Fibroblast of skin of left quadriceps (primary cell): ENCODE data around the gene MADD.
"Not testable (repeated sequence)": the region's sequence is repeated elsewhere in the genome, so short reads cannot be mapped to it uniquely, and the experiment has no call there.

Experiments
- DNase-seq, 2 experiments: peaks; one replicate each; pipeline ENCODE4 v3.0.0-alpha.2; 2013; ENCODE audit warnings: low read depth in 2 of 2

MADD gene

DNA sequence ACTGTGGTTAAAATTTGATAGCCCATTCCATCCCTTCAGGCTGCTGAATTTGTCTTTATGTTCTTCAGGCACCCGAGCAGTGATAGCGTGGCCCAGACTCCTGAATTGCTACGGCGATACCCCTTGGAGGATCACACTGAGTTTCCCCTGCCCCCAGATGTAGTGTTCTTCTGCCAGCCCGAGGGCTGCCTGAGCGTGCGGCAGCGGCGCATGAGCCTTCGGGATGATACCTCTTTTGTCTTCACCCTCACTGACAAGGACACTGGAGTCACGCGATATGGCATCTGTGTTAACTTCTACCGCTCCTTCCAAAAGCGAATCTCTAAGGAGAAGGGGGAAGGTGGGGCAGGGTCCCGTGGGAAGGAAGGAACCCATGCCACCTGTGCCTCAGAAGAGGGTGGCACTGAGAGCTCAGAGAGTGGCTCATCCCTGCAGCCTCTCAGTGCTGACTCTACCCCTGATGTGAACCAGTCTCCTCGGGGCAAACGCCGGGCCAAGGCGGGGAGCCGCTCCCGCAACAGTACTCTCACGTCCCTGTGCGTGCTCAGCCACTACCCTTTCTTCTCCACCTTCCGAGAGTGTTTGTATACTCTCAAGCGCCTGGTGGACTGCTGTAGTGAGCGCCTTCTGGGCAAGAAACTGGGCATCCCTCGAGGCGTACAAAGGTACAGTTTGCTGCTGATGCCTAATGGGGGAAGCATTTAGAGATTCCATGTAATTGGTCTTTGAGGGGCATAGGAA lies 4.7 kb downstream of the MADD start:
- no peak for DNase-seq

DNA sequence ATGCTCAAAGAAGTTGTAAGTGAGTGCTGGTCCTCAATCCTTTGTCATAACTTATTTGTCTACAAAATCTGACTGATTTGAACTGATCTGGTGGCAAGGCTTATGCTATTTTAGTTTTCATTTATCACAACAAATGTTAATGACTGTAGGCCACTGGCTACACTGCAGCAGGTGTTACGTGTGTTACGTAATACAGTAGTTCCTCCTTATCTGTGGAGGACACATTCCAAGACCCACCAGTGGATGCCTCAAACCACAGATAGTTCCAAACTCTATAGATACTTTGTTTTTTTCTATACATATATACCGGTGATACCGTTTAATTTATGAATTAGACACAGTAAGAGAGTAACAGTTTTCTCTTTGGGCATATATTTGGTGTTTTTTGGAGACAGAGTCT lies 7.0 kb downstream of the MADD start:
- DNase-seq = no peak

DNA sequence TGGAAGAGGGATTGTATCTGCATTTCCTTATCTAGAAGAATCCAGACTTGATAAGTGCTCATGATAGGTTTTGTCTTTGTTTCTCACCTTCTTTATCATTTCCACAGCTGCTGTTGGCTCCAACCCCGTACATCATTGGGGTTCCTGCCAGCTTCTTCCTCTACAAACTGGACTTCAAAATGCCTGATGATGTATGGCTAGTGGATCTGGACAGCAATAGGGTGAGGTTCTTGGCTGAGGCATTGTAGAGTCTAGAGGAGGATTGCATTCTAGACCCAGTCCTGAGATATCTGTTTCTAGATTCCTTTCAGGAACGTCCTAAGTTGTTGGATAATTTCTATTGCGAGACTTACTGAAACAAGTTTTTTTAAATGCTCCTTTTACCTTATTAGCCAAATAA lies 8.1 kb downstream of the MADD start:
- no peak for DNase-seq

DNA sequence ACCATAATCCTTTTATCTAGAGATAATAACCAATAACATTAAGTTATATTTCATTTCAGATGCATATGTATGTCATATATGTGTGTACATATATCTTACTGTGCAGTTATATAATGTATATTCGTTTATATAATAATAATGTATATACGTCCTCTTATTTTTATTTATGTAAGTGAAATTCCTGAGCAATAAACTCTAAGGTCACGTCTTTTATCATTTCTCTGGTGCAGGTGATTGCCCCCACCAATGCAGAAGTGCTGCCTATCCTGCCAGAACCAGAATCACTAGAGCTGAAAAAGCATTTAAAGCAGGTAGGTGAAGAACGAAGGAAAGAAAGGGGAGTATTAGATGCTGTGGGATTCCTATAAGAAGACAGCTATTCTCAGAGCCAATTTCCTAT lies 8.8 kb downstream of the MADD start:
- DNase-seq = no peak

DNA sequence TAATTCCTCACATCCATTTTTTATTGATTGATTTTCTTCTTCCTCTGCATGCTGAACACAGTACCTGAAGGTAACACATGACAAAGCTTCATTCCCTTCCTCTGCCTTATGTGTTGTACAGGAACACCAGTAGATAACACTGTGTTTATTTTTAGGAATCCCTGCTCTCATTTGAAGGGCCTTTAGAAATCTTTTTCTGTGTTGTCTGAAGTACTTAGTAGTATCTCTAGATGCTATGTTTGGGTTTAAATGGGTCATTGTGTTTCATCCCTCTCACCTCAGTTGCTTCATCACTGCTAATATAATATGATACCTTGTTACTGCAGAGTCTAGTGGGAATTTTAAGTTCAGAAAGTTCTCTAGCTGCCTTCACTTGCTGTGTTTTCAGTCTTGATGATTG lies 10.2 kb downstream of the MADD start:
- no peak for DNase-seq

DNA sequence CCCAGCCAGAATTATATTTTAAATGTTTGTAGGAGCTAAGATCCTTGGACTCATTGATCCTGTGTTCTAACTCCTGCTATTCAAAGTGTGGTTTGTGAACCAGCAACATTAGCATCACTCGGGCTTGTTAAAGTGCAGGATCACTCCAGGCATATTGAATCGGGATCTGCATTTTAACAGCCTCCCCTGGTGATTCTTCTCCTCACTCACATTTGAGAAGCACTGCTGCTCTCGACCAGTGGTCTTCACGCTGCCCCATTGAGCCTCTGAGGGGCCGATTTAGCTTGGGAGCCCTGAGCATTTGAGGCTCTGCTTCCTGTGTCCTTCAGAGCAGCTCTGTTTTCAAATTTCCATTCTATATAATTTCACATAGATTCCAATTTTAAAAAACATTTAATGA lies 10.9 kb downstream of the MADD start:
- no peak for DNase-seq

DNA sequence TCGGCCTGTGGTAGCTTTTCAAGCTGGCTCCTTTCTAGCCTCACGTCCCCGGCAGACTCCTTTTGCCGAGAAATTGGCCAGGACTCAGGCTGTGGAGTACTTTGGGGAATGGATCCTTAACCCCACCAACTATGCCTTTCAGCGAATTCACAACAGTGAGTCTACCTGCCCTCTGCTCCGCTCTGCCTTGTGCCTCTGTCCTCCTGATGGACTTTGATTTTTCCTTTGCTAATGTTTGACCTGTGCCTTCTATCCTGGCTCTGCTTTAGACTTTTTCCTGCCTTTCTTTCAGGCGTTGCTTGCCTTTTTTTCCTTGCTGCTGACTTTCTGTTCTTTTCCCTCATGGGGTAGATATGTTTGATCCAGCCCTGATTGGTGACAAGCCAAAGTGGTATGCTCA lies 12.5 kb downstream of the MADD start:
- DNase-seq = no peak

DNA sequence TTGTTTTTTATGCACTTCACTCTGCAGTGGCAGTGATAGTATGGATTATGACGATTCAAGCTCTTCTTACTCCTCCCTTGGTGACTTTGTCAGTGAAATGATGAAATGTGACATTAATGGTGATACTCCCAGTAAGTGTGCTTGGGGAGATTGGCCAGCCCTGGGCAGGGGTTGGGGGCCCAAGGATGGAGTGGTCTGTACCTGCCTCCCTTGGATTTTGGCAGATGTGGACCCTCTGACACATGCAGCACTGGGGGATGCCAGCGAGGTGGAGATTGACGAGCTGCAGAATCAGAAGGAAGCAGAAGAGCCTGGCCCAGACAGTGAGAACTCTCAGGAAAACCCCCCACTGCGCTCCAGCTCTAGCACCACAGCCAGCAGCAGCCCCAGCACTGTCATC lies 14.2 kb downstream of the MADD start:
- DNase-seq = no peak

DNA sequence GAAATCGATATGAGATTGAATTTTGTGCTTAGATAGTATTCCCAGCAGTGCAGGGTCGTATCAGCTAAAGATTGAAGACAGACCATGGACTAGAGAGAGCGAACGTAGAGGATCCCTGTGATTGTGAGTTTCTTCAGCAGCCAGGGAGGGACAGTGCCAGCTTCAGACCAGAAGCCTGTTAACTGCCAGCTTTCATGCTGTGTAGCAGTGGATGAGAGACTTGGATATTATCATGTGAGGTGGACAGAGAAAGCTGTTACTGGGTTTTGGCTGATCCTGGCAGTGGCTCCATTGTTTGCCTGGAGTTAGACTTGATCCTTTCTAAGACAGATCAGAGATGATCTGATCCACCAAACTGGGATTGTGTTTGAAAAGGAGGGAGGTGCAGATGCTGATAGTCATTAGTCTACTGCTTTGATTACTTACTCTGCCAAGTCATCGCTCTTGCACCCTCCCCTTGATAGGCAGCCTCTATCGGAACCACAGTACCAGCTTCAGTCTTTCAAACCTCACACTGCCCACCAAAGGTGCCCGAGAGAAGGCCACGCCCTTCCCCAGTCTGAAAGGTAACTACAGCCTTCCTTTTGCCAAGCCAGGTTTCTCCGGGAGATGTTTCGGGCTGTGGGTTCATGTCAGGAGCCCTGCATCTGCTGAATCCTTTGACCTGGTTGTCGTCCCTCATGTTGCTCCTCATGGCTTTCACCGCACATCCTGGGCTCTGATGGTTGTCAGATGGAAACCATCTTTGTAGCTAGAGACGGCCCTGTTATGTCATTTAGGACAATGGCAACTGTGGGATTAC lies 16.2 kb downstream of the MADD start:
- DNase-seq = no peak

DNA sequence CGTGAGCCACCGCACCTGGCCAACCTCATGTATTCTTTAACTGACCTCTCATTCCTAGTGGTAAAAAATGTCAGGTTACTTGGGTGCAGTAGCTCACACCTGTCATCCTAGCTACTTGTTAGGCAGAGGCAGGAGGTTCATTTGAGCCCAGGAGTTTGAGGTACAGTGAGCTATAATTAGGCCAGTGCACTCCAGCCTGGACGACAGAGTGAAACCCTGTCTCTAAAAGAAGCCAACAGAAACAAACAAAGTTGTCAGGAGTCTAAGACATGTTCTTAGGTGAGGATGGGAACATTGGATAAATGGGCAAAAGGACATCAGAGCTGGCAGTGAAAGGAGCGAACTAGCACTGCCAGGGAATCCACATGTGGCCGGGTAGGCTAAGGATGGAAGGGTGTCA lies 18.1 kb downstream of the MADD start:
- no peak for DNase-seq

DNA sequence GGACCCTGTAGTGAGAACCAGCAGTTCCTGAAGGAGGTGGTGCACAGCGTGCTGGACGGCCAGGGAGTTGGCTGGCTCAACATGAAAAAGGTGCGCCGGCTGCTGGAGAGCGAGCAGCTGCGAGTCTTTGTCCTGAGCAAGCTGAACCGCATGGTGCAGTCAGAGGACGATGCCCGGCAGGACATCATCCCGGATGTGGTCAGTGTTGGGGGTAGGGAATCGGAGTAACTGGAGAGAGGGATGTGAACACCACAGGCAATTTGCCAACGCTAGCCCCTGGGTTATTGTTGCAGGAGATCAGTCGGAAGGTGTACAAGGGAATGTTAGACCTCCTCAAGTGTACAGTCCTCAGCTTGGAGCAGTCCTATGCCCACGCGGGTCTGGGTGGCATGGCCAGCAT lies 19.9 kb downstream of the MADD start:
- DNase-seq = no peak

DNA sequence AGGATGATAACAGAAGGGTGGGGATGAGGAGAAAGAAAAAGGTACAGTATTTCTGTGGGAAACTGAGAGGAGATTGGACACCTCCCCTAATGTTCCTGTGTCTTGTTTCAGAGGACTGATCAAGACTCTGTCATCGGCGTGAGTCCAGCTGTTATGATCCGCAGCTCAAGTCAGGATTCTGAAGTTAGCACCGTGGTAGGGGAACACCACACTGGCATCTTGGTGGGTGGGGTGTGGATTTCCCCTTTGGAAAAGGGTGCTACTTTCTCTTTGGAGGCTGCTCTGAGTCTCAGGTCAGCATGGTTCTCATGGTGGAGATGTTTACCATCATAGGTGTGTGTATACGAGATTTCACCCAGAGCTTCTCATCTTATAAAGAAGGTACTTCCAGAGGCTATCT lies 25.5 kb downstream of the MADD start:
- DNase-seq = no peak

DNA sequence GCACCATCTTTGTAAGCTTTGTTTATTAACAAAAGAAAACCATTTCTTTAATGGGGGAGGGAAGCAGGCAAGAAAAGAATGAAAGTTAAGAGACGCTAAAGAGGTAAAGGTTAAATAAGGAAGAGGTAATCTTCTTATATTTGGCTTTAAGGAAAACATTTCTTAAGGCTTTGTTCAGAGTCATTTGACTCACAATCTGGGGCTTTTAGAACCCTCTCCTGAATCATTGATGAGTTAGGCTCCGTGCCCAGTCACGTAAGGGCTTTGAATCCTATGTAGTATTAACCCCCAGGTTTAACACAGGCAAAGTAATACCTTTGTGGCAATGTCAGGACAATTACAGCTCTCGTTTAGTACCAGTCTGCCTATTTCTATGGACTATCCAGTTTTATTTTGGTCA lies 26.1 kb downstream of the MADD start:
- no peak for DNase-seq

DNA sequence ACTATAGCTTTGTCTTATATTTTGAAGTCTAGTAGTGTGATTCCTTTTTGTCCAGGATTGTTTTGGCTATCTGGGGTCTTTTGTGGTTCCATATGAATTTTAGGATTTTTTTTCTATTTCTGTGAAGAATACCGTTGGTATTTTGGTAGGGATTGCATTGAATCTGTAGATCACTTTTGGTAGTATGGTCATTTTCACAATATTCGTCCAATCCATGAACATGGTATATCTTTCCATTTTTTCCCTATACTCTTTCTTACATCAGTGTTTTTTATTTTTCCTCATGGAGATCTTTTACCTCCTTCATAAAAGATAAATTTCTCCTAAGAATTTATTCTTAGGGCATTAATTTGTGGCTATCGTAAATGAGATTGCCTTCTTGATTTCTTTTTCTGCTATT lies 29.1 kb downstream of the MADD start:
- DNase-seq = no peak

DNA sequence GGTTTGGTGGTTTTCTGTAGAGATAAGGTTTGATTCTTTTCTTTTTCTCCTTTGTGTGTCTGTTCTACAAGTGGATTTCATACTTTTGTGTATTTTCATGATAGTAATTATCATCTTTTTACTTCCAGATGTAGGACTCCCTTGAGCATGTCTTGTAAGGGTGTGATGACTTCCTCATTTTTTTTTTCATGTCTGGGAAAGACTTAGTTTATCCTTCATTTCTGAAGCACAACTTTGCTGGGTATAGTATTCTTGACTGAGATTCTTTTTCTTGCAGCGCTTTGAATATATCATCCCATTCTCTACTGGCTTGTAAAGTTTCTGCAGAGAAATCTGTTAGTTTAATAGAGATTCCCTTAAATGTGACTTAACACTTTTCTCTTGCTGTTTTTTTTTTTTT lies 32.9 kb downstream of the MADD start:
- no peak for DNase-seq

DNA sequence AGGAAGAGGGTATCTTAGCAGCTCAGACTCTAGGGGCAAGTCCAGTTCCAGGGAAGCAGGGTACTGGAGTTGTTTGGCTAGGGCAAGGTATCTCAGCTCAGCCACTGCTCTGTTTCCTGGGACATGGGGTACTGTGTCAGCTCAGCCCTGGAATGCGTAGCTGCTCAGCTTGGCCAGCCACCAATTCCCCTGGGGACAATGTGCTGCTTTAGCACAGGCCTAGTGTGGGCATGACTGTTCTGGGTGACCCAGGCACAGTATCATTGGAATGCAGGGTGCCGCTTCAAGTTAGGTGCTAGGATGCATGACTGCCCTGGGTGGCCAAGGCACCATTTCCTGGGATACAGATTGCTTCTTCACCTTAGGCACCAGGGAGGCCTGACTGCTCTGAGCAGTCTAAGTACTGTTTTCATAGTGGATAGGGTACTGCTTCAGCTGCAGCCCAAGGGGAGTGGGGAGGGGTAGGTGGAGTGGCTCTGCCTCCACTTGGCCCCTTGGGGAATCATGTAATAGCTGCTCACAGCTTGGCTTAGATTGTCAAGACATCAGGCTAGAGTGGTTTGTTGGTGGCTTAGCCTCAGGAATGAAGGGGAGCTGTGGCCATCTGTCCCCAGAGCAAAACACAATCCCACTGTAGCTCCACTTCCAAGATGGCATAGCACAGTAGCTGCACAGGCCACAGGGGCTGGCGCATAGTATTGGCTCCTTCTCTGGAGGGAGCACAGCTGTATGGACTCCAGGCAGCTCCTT lies 36.0 kb downstream of the MADD start:
- no peak for DNase-seq

DNA sequence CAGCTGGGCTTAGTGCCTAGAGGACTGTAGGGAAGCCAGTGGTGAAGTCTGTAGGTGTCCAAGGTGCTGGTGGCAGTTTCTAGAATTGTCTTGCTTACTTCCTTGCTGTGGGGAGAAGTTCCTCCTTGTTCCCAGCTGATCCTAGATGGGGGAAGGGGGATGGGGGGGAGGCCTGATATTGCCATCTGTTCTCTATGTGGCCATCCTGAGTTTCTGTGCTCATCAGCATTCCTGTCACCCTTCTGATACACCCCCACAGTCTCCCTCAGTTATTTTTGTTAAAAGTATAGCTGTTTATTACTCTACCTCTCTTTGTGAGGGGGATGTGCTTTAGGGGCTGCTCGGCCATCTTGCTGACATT lies 36.5 kb downstream of the MADD start:
- no peak for DNase-seq

DNA sequence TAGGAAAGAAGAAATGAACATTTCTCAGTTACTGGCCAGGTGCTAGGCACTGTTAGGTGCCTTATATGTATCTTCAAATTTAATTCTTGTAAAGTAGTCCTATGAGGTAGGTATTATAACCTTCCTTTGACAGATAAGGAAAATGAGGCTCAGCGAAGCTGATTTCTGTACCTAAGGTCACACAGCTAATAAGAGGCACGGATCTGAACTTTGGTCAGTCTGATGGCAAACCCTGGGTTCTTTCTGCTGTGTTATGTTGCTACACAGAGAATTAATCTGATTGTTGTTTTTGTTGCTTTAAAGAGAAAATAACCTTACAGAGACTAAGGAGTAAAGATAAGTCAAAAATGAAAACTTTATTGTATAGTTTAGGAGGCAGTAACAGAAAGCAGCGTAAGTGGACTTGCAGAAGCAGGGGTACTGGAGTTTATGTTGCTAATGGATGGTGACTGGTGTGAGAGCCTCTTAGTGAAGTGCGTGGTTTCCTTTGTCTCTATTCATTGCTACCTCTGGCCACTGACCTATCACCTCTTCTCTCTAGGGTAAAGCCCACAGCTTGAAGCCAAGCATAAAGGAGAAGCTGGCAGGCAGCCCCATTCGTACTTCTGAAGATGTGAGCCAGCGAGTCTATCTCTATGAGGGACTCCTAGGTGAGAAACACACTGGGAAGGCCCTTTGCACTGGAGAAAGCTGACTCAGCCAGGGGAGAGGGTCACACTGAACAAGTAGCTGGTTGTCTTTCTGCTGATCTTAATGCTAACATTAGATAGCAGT lies 38.3 kb downstream of the MADD start:
- no peak for DNase-seq

DNA sequence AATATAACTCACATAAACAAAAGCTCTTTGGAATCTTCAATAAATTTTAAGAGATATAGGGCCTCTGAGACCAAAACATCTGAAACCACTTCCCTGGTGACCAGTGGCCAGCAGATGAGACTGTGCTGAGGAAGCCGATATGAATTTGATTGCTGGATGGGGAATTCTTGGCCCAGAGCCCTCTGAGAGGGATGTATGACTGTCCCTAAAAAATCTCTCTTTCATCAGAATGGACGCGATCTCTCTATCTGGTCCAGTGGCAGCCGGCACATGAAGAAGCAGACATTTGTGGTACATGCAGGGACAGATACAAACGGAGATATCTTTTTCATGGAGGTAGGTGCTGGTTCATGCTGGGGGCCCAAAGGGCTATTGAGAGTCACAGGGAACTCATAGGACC lies 45.1 kb downstream of the MADD start:
- no peak for DNase-seq

DNA sequence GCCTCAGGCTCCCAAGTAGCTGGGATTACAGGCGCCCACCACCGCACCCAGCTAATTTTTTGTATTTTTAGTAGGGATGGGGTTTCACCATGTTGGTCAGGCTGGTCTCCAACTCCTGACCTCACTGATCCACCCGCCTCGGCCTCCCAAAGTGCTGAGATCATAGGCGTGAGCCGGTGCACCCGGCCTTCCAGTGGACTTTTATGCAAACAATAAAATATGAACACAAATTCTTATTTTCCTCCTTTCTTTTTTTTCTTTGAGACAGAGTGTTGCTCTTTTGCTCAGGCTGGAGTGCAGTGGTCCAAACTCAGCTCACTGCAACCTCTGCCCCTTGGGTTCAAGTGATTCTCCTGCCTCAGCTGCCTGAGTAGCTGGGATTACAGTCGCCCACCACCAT lies 46.6 kb downstream of the MADD start:
- not testable (repeated sequence) for DNase-seq

DNA sequence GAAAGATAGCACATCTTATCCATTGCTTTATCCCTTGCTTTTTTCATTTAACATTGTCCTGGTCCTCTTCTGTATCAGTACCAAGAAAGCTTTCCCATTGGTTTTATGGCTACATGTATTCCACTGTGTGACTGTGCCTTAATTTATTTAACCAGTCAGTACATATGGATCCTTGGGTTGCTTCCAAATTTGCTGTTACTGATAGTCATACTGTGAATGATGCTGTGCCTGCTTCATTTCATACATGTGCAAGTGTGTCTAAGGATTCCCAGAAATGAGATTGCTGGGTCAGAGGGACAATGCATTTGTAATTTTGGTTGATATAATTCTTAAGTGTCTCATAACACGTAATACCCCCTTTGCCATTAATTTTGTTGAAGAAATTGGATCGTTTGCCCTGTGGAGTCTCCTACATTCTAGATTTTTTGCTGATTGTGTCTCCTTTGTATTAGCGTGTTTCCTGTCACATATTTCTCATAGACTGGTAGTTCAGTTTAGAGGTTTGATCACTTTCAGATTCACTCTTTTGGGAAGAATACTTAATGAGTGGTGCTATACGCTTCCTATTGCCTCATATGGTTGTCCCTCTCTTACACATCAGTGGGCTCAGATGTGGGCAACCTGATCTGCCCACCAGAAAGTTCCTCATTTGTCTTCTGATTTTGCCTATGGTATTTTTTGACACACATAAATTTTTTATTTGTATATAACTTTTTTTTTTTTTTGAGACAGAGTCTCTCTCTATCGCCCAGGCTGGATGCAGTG lies 47.3 kb downstream of the MADD start:
- no peak for DNase-seq
